Measurements from ENCODE around the gene NUCKS1. TPM values are rescaled to one million over a fixed set of nuclear protein-coding genes. Genes with fewer than 3 reads are reported as not detected.

The NUCKS1 gene
- total RNA-seq, 1 donor from 2014 or later: 700 TPM

DNA sequence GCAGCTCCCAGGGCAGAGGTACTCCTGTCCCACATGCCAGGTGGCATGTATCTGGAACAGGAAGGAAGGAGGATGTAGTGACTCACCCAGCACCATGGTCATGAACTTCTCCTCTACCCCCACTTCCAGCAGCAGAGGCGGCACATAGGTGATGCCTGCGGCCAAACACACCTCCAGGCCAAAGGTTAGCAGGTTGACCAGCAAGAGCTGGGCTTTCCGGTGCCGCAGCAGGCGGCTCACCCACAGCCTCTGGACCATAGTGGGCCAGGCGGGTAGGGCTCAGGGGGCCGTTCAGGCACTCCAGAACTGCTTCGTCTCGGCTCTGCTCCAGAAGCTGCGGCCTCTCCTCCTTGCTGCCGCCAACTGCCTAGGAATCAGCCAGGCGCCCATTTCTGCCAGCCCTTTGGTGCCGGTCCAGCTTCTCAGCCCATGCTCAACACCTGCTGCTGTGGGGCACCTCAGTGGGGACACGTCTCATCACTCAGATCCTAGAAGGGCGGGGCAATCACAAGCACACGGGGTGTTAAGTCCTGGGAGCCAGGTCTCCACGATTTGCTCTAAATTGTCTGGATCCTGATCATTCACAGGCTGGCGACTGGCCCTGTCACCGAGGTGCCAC is 85.5 kb downstream of the NUCKS1 start:
- Mint-ChIP-seq H3K4me1 (peaks cover 72% of the 10 kb centered on the region), H3K36me3 (peaks cover 12% of the 10 kb centered on the region), H3K4me3 (no peak overlapping the region), H3K9me3 (no peaks in the 10 kb centered on the region), H3K27me3 (ENCODE audit: insufficient read depth, low read depth) (peaks cover 4% of the 10 kb centered on the region), H3K27ac (no peak overlapping the region)
- H3K4me3 ChIP-seq: no peak overlapping the region
- H3K4me1 ChIP-seq: peaks cover 61% of the 10 kb centered on the region
- TF ChIP-seq CTCF (IDR thresholded peaks at IDR 0.05) (no peak), EZH2 (IDR thresholded peaks at IDR 0.05) (no peak), EZH2phosphoT487 (IDR thresholded peaks at IDR 0.05) (no peak)
- H3K9me3 ChIP-seq (ENCODE audit: low read depth): no peaks in the 10 kb centered on the region
- H3K79me2 ChIP-seq (ENCODE audit: low read depth): peaks cover 36% of the 10 kb centered on the region
- H2AFZ ChIP-seq (replicated peaks): no peak overlapping the region
- no peaks in the 10 kb centered on the region for H3K36me3 ChIP-seq
- H3K4me2 ChIP-seq: no peak overlapping the region
- no peaks in the 10 kb centered on the region for H3K27me3 ChIP-seq
- peaks cover 18% of the 10 kb centered on the region for H4K20me1 ChIP-seq (ENCODE audit: low read depth)
- DNase-seq (ENCODE audit: low spot score): no peak
- H3F3A ChIP-seq (ENCODE audit: low read depth): peaks cover 43% of the 10 kb centered on the region
- no peak overlapping the region for H3K27ac ChIP-seq
- no peak overlapping the region for H3K9ac ChIP-seq

- Histone ChIP-seq H3F3A (ENCODE audit: low read depth) (peaks cover 32% of the 10 kb centered on the region), H3K27ac (no peak overlapping the region), H3K9me3 (ENCODE audit: low read depth) (no peaks in the 10 kb centered on the region), H3K4me1 (peaks cover 54% of the 10 kb centered on the region), H3K4me2 (no peak overlapping the region), H2AFZ (replicated peaks) (no peak overlapping the region), H3K27me3 (no peaks in the 10 kb centered on the region), H3K79me2 (ENCODE audit: low read depth) (peaks cover 27% of the 10 kb centered on the region), H3K36me3 (no peaks in the 10 kb centered on the region), H4K20me1 (ENCODE audit: low read depth) (peaks cover 18% of the 10 kb centered on the region), H3K4me3 (no peak overlapping the region), H3K9ac (no peak overlapping the region)
- DNase-seq (ENCODE audit: low spot score): no peak
- H3K9me3 Mint-ChIP-seq: no peaks in the 10 kb centered on the region
- TF ChIP-seq EZH2 (IDR thresholded peaks at IDR 0.05) (no peak), EZH2phosphoT487 (IDR thresholded peaks at IDR 0.05) (no peak), CTCF (IDR thresholded peaks at IDR 0.05) (no peak)
- peaks cover 12% of the 10 kb centered on the region for H3K36me3 Mint-ChIP-seq
- H3K27ac Mint-ChIP-seq: no peak overlapping the region
- H3K27me3 Mint-ChIP-seq (ENCODE audit: insufficient read depth, low read depth): peaks cover 4% of the 10 kb centered on the region
- no peak overlapping the region for H3K4me3 Mint-ChIP-seq
- H3K4me1 Mint-ChIP-seq: peaks cover 68% of the 10 kb centered on the region
Measured at GRCh38 chr1:205663286-205663936, 86.6 kb downstream of the NUCKS1 start.

Small RNA genes lying within 50 kb of the gene (small RNA-seq; reads per million reads assigned to genes)
- gene RF00017: not detected
- gene RF00139: not detected

Other genes with a start within 250 kb of the NUCKS1 start
- 14.1 and 25.5 TPM in 2 replicates for gene CDK18, start 245.5 kb downstream of the NUCKS1 start, total RNA-seq (ENCODE audit: low replicate concordance)
- 24.9 and 36.6 TPM in 2 replicates for gene ELK4, start 118.2 kb downstream of the NUCKS1 start, total RNA-seq (ENCODE audit: low replicate concordance)
- 5.1 and 8.9 TPM in 2 replicates for gene SLC45A3, start 69.7 kb downstream of the NUCKS1 start, total RNA-seq (ENCODE audit: low replicate concordance)
- gene RAB29, start 25.3 kb upstream of the NUCKS1 start, total RNA-seq (ENCODE audit: low replicate concordance): 3.8 and 6.0 TPM in 2 replicates
- gene SLC41A1, start 63.0 kb upstream of the NUCKS1 start, total RNA-seq (ENCODE audit: low replicate concordance): 10.4 and 15.8 TPM in 2 replicates
- not detected in 2 replicates for gene PM20D1, start 100.0 kb upstream of the NUCKS1 start, total RNA-seq (ENCODE audit: low replicate concordance)
- not detected in 2 replicates for gene SLC26A9, start 193.3 kb upstream of the NUCKS1 start, total RNA-seq (ENCODE audit: low replicate concordance)